ENCODE results near the gene ACKR2.
A peak's percentile ranks its signal among the peaks of the same experiment; 100 is the strongest.

Gene ACKR2

DNA sequence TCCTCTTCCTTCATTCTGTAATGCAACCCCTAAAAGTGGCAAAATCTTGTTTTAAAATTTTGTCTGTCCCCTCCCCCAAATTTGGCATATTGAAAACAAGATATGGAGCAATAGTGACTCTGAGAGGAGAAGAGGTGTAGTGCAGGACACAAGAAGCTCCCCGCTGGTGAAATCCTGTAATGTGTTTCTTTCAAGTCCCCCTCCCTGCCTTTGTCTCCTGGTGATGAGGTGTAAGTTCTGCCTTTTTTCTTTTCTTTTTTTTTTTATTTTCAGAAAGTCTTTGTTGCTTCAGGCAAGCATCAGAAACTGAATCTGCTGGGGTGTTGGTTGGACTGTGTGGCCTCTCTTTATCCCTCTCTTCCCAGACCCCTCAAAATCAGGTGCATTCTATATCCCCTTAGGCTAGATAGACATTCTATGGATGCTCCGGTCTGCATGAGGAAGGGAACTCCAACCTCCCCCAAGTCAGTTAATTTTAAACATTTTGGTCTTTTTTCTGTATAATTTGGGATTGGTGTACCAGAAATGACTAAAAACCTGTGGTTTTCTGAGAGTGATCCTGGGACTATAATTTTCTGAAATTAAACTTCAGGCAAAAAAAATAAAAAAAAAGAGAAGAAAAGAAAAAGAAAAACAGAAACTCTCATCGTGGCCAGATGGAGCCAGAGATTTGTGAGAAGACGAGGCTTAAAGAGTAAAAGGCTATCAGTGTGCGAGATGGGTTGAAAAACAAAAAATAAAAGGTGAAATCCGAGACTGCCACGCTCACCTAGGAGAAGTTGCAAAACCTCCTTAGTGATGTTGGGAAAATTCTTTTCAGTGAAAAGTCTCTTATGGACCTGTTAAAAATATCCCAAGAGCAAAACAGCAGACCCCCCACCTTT lies 21.4 kb downstream of the ACKR2 start:
- H3K27me3 ChIP-seq: no peaks in the 10 kb centered on the region
- H3K36me3 ChIP-seq: no peaks in the 10 kb centered on the region
- H3K4me3 ChIP-seq (ENCODE audit: low read depth, low read length): no peak overlapping the region
- peak; percentile 5 for DNase-seq
- no peaks in the 10 kb centered on the region for H3K4me1 ChIP-seq
- H3K9me3 ChIP-seq: no peaks in the 10 kb centered on the region
- TF ChIP-seq, protein P1, sequence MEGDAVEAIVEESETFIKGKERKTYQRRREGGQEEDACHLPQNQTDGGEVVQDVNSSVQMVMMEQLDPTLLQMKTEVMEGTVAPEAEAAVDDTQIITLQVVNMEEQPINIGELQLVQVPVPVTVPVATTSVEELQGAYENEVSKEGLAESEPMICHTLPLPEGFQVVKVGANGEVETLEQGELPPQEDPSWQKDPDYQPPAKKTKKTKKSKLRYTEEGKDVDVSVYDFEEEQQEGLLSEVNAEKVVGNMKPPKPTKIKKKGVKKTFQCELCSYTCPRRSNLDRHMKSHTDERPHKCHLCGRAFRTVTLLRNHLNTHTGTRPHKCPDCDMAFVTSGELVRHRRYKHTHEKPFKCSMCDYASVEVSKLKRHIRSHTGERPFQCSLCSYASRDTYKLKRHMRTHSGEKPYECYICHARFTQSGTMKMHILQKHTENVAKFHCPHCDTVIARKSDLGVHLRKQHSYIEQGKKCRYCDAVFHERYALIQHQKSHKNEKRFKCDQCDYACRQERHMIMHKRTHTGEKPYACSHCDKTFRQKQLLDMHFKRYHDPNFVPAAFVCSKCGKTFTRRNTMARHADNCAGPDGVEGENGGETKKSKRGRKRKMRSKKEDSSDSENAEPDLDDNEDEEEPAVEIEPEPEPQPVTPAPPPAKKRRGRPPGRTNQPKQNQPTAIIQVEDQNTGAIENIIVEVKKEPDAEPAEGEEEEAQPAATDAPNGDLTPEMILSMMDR (IDR thresholded peaks at IDR 0.05; ENCODE audit: low read depth, low read length): peak; percentile 53

DNA sequence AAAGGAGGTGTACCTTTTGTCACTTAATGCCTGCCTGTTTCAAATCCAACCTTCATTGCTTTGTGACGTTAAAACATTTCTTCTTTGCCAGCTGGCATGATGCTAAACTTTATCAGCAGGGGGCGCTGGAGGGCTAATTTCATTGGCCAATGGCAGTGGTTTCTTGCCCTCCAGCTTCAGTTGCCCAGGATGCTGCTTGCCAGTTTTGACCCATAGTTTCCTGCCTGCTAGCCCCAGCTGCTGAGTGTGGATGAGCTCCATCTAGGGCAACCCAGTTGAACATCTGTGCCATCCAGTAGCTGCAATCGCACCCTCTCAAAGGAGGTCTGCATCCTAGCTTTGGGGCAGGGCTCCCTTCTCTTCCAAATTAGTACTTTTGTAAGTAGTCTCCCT lies 22.1 kb downstream of the ACKR2 start:
- DNase-seq: peak; percentile 76
- Histone ChIP-seq H3K9me3 (no peaks in the 10 kb centered on the region), H3K36me3 (no peaks in the 10 kb centered on the region), H3K4me3 (ENCODE audit: low read depth, low read length) (no peak overlapping the region), H3K4me1 (no peaks in the 10 kb centered on the region), H3K27me3 (no peaks in the 10 kb centered on the region)
- TF ChIP-seq, protein P1 (IDR thresholded peaks at IDR 0.05; ENCODE audit: low read depth, low read length): peak; percentile 64

DNA sequence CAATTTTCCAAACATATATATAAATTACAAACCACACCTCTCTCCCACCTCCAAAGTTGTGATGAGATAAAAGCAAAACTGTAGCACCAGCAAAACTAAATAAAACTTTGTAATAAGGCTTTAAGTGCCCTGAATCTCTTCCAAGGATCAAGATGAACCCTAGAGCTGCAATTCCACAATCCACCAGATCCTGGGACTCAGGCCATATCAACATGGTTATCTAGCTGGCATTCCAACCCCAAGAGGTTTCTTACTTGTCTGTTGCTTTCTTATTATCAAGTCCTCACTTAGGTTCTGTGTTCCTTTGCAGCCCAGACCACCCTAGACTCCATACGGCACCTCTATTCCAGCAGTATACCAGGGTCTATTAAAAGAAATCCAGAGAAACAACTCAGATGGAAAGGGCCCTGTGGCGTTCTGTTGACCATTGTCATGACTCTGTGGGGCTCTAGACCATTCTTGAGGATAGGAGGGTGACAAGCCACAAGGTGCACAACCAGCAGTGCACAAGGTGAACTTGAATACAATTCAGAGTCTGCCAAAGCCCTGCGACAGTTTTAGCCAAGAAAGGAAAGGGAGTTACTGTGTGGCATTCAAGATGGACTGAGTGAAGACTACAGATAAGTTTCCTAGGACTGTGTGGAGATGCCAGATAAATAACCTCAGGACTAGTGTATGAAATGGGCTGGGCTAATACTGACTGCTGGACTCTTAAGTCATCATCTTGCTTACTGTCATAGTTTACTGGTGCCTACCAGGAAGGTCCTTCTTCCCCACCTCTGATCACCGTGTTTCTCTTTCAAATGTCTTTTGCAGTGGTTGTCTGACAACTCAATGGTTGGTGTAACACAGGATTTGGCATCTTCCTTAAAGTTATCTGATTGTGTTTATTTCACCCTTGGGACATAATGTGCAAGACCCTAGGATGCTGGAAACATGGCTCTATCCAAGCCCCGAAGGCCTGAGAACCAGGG lies 27.2 kb downstream of the ACKR2 start:
- no peaks in the 10 kb centered on the region for H3K4me1 ChIP-seq
- H3K4me3 ChIP-seq (ENCODE audit: low read depth, low read length): no peak overlapping the region
- no peaks in the 10 kb centered on the region for H3K9me3 ChIP-seq
- no peaks in the 10 kb centered on the region for H3K36me3 ChIP-seq
- no peaks in the 10 kb centered on the region for H3K27me3 ChIP-seq
- TF ChIP-seq, protein P1 (IDR thresholded peaks at IDR 0.05; ENCODE audit: low read depth, low read length): no peak
- no peak for DNase-seq

DNA sequence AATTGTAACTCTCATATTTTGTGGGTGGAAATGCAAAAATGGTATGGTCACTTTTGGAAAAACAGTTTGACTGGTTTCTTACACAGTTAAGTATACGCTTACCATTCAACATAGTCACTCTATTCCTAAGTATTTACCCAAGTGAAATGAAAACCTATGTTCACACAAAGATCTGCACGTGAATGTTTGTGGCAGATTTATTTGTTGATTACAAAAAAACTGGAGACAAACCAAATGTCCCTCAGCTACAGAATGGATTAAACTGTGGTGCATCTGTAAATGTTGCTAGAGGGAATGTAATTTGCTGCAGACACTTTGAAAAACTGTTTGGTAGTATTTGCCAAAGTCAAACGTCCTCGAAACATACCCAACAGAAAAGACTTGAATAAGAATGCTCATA lies 29.3 kb downstream of the ACKR2 start:
- TF ChIP-seq, protein P1 (IDR thresholded peaks at IDR 0.05; ENCODE audit: low read depth, low read length): no peak

DNA sequence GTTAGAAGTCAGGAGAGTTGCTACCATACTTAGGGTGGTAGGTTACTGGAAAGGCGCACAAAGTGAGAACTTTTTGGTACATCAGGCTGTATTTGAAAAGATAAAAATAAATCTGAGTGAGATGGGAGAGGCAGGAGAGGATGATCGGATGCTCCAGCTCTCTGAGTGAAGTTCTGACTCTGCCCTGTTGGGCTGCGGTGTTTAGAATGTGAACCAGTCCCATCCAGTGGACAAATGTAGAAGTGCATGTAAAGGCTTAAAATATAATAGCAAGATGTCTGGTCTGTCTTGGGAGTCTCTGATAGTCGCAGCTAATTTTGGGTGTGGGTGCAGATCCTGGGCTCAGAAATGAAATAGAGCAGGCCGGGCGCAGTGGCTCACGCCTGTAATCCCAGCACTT lies 30.4 kb downstream of the ACKR2 start:
- H3K36me3 ChIP-seq: no peaks in the 10 kb centered on the region
- TF ChIP-seq, protein P1 (IDR thresholded peaks at IDR 0.05; ENCODE audit: low read depth, low read length): peak; percentile 61
- H3K9me3 ChIP-seq: no peaks in the 10 kb centered on the region
- DNase-seq: peak; percentile 38
- no peaks in the 10 kb centered on the region for H3K27me3 ChIP-seq
- H3K4me1 ChIP-seq: no peaks in the 10 kb centered on the region
- peak overlapping the region; percentile 8; the same call in 1 of the 2 replicates for H3K4me3 ChIP-seq (ENCODE audit: low read depth, low read length)

More for the DNA sequence above, 29.3 kb downstream of the ACKR2 start:
- Histone ChIP-seq H3K4me3 (ENCODE audit: low read depth, low read length) (no peak overlapping the region), H3K4me1 (no peaks in the 10 kb centered on the region), H3K27me3 (no peaks in the 10 kb centered on the region), H3K36me3 (no peaks in the 10 kb centered on the region), H3K9me3 (no peaks in the 10 kb centered on the region)
- no peak for DNase-seq

All from BE2C (cell line).